Femur (tissue), 1 donor: ENCODE measurements around the gene WDR11.

ENCODE experiments used
- DNase-seq: peaks from one replicate; pipeline ENCODE4 v3.0.0-alpha.2; 2017

Gene WDR11

GRCh38 chr10:120945182-120945581 is 94.0 kb downstream of the WDR11 start:
- no peak for DNase-seq

GRCh38 chr10:120945801-120946302 is 94.7 kb downstream of the WDR11 start:
- DNase-seq = no peak

GRCh38 chr10:120946497-120946896 is 95.3 kb downstream of the WDR11 start:
- no peak for DNase-seq

- DNase-seq = peak; percentile 84
Observed at GRCh38 chr10:120948889-120949608, 97.9 kb downstream of the WDR11 start.

- DNase-seq = no peak
Observed at GRCh38 chr10:120949609-120950031, 98.5 kb downstream of the WDR11 start.

- no peak for DNase-seq
Observed at GRCh38 chr10:120950051-120950561, 98.9 kb downstream of the WDR11 start.

- no peak for DNase-seq
Observed at GRCh38 chr10:120951288-120951687, 100.1 kb downstream of the WDR11 start.

GRCh38 chr10:120953897-120954296 is 102.7 kb downstream of the WDR11 start:
- no peak for DNase-seq
